Activated T-cell treated with anti-CD3 and anti-CD28 coated beads for 4 hours (primary cell): ENCODE results near the gene ESPNL.
"Not testable (repeated sequence)": the region's sequence is repeated elsewhere in the genome, so short reads cannot be mapped to it uniquely, and the experiment has no call there.

Experiments used
- DNase-seq: peaks from one replicate; pipeline ENCODE4 v3.0.0-alpha.2; 2020

The ESPNL gene, protein sequence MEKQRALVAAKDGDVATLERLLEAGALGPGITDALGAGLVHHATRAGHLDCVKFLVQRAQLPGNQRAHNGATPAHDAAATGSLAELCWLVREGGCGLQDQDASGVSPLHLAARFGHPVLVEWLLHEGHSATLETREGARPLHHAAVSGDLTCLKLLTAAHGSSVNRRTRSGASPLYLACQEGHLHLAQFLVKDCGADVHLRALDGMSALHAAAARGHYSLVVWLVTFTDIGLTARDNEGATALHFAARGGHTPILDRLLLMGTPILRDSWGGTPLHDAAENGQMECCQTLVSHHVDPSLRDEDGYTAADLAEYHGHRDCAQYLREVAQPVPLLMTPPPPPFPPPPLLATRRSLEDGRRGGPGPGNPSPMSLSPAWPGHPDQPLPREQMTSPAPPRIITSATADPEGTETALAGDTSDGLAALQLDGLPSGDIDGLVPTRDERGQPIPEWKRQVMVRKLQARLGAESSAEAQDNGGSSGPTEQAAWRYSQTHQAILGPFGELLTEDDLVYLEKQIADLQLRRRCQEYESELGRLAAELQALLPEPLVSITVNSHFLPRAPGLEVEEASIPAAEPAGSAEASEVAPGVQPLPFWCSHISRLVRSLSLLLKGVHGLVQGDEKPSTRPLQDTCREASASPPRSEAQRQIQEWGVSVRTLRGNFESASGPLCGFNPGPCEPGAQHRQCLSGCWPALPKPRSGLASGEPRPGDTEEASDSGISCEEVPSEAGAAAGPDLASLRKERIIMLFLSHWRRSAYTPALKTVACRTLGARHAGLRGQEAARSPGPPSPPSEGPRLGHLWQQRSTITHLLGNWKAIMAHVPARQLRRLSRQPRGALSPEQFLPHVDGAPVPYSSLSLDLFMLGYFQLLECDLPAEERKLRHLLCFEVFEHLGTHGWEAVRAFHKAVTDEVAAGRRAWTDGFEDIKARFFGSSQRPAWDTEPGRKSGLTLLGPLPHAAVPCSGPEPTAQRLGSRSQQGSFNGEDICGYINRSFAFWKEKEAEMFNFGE

DNA sequence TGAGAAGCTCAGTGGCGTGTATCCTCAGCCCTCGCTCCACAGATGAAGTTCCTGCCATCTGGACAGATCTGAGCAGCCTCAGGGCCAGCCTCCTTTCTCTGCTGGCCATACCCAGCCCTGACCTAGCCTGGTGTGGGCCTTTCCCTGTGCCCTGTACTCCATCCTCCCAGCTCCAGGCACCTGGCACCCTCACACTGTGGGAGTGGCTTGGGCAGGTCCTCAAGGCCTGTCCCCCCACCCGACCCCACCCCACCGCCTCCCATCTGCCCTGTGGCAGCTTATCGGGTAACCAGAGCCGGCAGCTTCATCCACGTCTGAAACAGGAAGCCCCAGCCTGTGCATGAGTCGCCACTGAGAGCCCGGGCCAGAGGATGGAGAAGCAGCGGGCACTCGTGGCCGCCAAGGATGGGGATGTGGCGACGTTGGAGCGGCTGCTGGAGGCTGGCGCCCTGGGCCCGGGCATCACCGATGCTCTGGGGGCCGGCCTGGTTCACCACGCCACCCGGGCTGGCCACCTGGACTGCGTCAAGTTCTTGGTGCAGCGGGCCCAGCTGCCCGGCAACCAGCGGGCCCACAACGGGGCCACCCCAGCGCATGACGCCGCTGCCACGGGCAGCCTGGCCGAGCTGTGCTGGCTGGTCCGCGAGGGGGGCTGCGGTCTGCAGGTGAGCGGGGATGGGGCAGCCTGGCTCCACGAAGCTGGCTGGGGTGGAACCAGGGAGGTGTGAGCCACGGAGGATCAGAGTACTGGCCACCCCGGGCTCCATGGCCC lies at the start of gene ESPNL:
Gene ESPNL (plus strand): TSS at position 292 of the 772 bp plus-strand sequence. CDS start 80 bp downstream, at position 372.
- DNase-seq = no peak

DNA sequence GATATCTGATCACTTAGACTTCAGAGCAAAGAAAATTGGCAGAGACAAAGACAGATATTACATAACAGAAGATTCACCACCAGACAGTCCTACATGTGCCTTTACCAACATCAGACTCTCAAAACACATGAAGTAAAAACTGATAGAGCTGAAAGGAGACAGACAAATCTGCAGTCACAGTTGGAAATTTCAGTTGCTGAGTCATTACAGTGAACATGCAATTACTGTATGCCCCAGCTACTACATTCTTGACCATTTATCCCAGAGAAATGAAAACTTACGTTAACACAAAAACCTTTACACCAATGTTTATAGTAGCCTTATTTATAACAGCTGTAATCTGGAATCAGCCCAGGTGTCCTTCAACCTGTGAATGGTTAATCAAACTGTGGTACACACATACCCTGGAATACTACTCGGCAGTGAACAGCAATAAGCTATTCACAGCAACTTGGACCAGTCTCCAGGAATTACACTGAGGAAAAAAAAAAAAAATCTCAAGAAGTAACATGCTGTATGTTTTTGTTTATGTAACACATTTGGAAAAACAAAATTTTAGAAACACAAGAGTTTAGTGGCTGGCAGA lies 46.9 kb upstream of the ESPNL start:
- DNase-seq = no peak

DNA sequence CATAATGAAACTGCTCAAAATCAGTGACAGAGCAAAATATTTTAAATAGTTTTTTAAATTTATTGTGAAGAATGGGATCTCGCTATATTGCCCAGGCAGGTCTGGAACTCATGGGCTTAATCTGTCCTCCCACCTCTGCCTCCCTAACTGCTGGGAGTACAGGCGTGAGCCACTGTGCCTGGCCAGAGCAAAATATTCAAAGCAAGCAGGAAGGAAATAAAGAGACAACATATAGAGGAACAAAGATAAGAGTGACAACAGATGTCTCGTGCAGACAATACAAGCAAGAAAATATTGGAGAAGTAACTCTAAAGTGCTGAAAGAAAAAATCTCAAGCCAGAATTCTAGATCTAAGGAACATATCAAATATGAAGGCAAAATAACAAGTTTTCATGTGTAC lies 44.3 kb upstream of the ESPNL start:
- no peak for DNase-seq

DNA sequence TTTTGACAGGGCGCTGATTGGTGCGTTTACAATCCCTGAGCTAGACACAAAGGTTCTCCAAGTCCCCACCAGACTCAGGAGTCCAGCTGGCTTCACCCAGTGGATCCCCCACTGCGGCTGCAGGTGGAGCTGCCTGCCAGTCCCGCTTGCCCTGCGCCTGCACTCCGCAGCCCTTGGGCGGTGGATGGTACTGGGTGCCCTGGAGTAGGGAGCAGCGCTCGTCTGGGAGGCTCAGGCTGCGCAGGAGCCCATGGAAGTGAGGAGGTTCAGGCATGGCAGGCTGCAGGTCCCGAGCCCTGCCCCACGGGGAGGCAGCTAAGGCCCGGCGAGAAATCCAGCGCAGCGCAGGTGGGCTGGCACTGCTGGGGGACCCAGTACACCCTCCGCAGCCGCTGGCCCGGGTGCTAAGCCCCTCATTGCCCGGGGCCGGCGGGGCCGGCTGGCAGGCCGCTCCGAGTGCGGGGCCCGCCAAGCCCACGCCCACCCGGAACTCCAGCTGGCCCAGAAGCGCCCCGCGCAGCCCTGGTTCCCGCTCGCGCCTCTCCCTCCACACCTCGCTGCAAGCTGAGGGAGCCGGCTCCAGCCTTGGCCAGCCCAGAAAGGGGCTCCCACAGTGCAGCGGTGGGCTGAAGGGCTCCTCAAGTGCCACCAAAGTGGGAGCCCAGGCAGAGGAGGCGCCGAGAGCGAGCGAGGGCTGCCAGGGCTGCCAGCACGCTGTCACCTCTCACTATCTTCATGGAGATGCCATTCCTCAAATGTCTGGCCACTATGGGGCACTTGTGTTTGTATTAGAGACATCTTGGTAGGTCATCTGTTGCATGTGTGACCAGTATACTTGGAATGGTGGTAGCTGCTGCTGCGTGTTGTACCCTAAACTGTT lies 42.2 kb upstream of the ESPNL start:
- not testable (repeated sequence) for DNase-seq

DNA sequence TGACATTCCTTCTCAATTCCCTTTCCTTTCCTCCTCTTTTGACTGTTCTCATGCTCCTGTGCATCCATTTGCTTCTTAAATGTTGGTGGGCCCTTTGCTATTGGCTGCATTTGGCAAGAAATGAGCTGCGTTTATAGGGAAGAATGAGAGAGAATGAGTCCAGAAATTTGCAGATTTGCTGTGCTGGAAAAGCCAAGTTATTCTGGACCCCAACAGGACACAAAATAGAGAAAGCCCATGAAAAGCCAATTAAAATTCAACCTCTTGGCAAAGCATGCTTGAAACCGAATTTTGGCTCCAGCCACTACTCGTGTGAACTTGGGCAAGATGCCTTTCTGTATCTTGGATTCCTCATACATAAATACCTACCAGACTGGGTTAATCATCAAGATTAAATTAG lies 40.6 kb upstream of the ESPNL start:
- DNase-seq = no peak

DNA sequence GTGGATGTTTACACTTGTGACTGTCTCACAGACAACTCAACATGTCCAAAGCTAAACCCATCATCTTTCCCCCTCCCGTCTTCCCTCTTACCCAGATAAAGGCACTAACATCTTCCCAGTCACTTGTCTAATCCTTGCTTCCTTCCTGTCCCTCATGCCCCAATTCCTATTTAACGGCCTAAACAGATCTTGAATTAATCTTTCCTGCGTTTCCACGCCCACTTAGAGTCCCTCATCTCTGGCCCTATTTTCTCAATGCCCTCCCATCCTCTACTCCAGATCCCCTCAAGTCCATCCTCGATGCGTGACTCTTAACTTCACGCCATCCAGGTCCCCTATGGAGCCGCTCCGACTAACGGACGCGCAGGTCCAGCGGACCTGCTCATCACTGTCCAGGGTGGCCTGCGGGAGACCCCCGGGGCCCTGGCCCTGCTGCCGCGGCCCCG lies 40.0 kb upstream of the ESPNL start:
- no peak for DNase-seq

DNA sequence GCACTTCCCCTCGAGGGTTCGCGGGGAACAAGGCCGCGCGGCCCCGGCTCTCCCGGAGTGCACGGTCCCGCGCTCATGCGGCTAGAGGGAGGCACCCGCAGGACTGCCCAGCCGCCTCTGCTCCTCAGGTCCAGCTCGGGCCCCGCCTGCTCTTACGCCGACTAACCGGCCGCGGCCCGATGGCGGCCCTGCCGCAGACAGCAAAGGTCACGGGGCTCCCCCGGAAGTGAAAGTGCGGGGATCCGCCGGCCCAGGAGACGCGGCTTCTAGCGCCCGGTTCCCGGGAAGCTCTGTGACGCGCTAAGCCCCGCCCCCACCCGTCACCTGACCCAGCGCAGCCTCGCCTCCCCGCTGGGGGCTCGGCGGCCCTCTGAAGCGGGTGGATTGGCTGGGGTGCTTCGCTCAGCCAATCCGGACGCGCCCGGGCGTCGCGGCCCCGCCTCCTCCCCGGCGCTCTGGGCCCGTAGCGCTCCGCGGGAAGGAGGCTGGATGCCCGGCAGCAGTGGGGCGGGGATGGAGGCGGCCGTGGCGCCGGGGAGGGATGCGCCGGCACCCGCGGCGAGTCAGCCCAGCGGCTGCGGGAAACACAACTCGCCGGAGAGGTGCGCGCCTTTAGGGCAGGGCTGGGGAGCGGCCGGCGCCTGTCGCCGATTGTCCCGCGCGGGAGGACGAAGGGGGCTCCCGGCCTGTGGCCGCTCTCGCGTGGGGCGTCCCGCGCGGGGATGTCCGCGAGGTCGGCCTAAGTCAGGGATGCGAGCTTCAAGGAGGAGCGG lies 39.4 kb upstream of the ESPNL start, which contains the start of gene SCLY:
Gene SCLY (plus strand): TSS at position 460 of the 773 bp plus-strand sequence. CDS start 54 bp downstream, at position 514.
- peak; percentile 91 for DNase-seq

DNA sequence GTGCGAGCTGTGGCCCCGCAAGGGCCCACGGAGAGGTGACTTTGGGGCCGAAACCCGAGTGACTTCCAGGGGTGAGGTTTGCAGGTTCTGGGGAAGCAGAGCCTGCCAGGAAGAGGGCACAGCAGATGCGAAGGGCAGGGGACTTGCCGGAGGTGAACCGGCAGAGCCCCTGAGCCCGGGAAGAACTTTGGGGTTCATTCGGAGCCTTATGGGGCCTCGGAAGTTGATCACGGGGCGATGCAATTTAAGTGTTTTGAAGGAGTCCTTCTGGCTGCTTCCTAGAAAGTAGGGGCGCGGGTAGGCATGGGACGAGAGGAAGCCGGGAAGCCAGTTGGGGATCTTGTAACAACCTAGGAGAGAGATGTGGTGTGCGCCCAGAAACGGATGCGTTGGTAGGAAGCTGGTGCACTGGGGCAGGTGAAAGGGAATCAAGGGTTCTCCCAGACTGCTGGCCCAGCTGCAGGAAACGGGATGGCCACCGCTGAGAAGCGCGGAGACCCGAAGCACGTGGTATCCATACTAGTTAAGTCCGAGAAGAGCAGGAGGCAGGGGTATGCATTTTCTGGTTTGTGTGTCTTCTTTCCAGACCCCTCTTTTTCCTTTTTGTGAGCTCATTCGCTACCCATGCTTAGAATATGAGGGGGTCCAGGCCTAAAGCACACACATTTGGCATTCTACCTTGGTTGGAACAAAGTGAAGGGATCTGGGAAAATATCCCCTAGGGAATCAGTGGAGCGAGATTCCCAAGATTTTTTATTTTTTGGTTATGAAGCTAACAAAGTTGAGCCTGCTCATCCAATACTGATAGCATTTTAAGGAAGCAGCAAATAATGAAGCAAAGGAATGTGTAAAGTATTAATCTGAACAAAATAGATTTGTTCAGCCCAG lies 38.6 kb upstream of the ESPNL start:
- no peak for DNase-seq

DNA sequence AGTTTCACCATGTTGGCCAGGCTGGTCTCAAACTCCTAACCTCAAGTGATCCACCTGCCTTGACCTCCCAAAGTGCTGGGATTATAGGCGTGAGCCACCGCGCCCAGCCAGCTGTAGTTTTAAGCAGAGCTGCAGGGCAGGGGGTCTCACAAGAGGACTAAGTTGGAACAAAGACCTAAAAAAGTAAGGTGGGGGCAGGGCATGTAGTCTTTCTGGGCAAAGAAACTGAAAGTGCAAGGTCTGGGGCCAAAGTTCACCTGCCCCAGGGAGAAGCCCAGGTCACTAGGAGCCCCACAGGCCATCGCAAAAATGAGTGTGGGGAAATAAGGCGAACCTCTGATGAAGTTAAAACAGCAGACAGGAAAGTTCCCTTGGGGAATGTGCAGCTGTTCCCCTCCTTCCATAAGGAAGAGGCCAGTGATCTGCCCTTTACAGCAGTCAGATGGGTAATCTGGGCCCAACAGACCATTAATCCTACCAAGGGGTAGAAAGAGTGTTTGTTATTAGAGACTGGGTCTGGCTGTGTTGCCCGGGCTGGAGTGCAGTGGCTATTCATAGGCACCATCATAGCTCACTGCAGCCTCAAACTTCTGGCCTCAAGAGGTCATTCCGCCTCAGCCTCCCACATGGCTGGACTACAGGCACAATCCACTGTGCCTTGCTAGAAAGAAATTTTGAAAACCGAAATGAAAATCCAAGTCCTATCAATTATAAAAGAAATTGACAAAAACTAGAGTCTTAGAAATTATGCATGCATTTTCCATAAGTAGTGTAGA lies 36.5 kb upstream of the ESPNL start:
- no peak for DNase-seq

DNA sequence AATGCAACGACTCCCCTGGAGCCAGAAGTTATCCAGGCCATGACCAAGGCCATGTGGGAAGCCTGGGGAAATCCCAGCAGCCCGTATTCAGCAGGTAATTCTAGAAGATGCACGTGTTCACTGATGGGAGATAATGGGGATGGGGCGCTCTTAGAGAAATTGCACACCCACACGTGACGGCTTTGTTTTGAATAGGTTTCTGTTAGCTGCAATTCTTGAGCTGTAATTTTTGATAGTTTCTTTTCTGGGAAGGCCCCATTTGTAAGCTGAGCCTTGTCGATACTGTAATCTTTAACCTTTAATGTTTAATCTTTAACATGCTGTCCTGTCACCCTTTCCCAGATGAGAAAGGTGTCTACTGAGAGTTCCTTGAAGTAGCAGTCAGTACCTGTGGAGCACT lies 35.8 kb upstream of the ESPNL start:
- no peak for DNase-seq

DNA sequence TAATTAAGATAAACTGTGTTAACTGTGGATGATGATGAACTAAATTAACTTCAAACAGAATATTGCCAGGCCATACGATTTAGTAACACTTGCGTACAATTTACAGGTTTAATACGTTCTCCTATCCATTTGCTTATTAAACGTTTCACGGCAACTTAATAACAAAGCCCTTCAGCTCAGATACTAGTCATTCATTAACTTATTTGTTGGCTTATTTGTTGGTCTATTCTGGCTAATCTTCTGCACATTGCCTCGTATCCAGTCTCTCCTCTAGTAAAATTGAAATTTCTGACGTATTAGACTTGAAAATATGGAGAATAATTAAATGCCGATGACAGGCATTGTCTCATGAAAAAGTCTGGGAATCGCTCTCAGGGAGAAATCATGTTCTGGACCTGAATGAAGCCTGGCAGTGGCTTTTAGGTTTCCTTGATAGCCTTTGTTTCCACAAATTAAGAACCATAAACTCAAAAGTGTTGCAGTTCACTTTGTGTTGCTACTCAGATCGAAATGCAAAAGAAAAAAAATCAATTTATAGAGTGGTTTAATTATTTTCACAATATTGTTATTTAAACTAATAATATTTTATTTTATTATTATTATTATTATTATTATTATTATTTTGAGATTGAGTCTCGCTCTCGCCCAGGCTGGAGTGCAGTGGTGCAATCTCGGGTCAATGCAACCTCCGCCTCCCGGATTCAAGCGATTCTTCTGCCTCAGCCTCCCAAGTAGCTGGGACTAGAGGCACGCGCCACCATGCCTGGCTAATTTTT lies 34.9 kb upstream of the ESPNL start:
- no peak for DNase-seq

DNA sequence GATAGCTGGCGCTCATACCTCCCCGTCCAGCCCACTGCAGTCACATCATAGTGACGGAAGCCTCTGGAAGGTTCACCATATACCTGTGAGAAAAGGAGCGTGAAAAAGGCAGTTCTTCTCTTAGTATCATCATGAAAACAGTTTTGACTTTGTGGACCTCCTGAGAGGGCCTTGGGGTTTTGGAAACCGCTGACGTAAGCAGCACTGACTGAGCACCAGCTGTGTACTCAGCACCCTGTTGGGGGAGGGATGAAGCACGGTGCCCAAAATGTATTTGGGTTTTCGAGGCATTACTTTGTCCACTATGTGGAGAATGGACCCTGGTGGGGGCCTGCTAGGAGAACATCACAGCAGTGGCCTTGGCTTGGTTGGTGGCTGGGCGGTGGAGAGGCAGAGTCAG lies 33.9 kb upstream of the ESPNL start:
- DNase-seq = no peak

DNA sequence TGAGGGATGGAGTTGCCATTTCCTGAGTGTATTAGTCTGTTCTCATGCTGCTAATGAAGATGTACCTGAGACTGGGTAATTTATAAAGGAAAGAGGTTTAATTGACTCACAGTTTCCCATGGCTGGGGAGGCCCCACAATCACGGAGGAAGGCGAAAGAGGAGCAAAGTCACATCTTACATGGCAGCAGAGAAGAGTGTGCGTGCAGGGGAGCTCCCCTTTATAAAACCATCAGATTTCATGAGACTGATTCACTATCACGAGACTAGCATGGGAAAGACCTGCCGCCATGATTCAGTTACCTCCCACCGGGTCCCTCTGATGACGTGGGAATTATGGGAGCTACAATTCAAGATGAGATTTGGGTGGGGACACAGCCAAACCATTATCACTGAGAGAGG lies 33.4 kb upstream of the ESPNL start:
- not testable (repeated sequence) for DNase-seq

DNA sequence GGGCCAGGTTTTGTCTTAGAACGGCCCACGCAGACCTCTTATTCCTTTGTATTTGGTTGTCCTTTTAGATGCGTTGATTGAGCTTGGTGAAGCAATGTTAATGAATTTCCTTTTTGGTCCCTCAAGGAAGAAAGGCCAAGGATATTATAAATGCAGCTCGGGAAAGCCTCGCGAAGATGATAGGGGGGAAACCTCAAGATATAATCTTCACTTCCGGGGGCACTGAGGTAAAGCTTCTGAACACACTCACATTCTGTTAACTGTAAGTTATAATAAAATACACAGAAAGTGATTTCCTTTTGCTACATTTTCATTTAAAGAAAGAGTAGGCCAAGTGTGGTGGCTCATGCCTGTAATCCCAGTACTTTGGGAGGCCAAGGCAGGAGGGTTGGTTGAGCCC lies 32.2 kb upstream of the ESPNL start:
- no peak for DNase-seq

DNA sequence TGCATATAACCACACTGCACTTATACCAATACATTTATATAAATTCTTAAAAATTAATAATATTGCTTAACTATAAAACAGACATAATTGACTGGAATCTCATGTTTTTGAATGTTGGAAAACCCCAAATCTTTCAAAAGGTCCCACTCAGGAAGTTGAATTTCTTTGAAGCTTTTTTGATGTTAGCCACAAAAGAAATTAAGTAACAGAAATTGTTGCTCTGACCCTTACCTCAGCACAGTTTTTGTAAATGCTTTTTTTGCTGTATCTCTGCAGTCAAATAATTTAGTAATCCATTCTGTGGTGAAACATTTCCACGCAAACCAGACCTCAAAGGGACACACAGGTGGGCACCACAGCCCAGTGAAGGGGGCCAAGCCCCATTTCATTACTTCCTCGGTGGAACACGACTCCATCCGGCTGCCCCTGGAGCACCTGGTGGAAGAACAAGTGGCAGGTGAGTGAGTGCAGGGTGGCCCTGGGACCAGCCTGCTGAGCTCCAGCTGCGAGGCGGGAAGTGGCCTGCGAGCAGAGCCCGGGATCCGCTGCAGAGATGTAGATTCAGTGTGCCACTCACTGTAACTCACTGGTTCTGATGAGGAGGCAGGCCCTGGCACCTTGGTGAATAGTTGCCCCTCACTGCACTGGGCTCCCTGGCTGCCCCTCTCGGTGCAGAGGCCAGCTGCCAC lies 31.0 kb upstream of the ESPNL start:
- DNase-seq = no peak

DNA sequence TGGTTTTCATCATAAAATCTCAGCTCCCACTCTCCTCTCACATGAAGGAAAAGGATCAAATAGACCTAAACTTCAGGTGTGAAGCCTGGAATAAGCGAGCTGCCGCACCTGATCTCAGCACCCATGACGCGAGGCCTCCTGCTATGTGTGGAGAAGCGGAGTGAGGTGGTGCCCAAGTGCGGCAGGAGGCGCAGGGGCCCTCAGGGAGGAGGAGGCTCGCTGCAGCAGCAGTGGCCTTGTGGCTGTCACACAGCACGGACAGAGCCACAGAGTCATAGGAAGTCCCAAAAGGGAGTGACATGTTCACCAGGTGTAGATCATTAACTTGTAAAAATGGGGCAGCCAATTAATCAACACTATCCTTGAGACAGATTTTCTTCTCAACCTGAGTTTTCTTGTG lies 30.3 kb upstream of the ESPNL start:
- no peak for DNase-seq

DNA sequence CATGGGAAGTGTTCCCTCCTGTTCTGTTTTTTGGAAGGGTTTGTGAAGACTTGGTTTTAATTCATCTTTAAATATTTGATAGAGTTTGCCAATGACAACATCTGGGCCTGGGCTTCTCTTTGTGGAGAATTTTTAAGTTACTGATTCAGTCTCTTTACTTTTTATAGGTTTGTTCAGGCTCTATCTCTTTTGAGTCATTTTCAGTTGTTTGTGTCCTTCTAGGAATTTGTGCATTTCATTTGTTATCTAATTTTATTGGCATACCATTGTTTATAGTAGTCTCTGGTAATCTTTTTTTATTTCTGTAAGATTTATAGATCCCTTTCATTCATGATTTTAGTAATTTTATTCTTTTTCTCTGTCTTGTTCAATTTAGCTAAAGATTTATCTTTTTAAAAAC lies 24.7 kb upstream of the ESPNL start:
- no peak for DNase-seq
